Fibroblast of peridontal ligament (primary cell): Measurements from ENCODE around the gene B4GALNT3.

Experiments
- DNase-seq: peaks from one replicate; pipeline ENCODE4 v3.0.0-alpha.2; 2010; ENCODE audit errors: extremely low read depth

B4GALNT3 gene

GRCh38 chr12:592024-592505 lies 132.3 kb downstream of the B4GALNT3 start:
- no peak for DNase-seq

GRCh38 chr12:593396-594270 lies 133.9 kb downstream of the B4GALNT3 start:
- DNase-seq, result no peak

GRCh38 chr12:597926-598568 lies 138.3 kb downstream of the B4GALNT3 start:
- no peak for DNase-seq

GRCh38 chr12:599756-600155 lies 140.0 kb downstream of the B4GALNT3 start:
- no peak for DNase-seq

- DNase-seq, result no peak
Observed at GRCh38 chr12:601976-602699, 142.4 kb downstream of the B4GALNT3 start.

- DNase-seq, result no peak
Observed at GRCh38 chr12:602700-603068, 142.9 kb downstream of the B4GALNT3 start.

GRCh38 chr12:604956-605355 lies 145.2 kb downstream of the B4GALNT3 start:
- no peak for DNase-seq

- DNase-seq, result no peak
Observed at GRCh38 chr12:607541-608001, 147.8 kb downstream of the B4GALNT3 start.

GRCh38 chr12:608413-608812 lies 148.7 kb downstream of the B4GALNT3 start:
- no peak for DNase-seq

GRCh38 chr12:608921-609320 lies 149.2 kb downstream of the B4GALNT3 start:
- no peak for DNase-seq

GRCh38 chr12:611721-612120 lies 152.0 kb downstream of the B4GALNT3 start:
- no peak for DNase-seq

- DNase-seq, result no peak
Observed at GRCh38 chr12:612293-612692, 152.6 kb downstream of the B4GALNT3 start.

- no peak for DNase-seq
Observed at GRCh38 chr12:612886-613285, 153.1 kb downstream of the B4GALNT3 start.
